HCT116 (cell line): Measurements from ENCODE around the gene TYR. TPM values are rescaled to one million over a fixed set of nuclear protein-coding genes. Genes with fewer than 3 reads are reported as not detected.

Experiments used
- ATAC-seq: fragments of 200-7000 bp; cut with Tn5 transposase; 2 replicates; pipeline ENCODE4 v1.9.1; 2020; ENCODE audit warnings: mild to moderate bottlenecking, moderate library complexity
- BruUV-seq: library from RNA; stranded (reverse); fragments of 400-500 nt; replicated peaks from 2 replicates; lab custom pipeline; 2021; lab: Mats Ljungman, UMichigan
- CTCF ChIA-PET: fragments of 300-600 bp; sonication (Branson Sonifier 250); formaldehyde crosslinking; loops from one replicate; lab custom pipeline; 2021; ENCODE audit warnings: antibody characterized with exemption; lab: Charles Lee
- POLR2A ChIA-PET: fragments of 300-600, 350-600 bp; sonication (Branson Sonifier 250); formaldehyde crosslinking; loops from one replicate; lab custom pipeline; 2021; ENCODE audit warnings: antibody characterized with exemption; lab: Charles Lee
- RAD21 ChIA-PET, 2 experiments: fragments of 300-600 bp; sonication (Branson Sonifier 250); formaldehyde crosslinking; loops; one replicate each; lab custom pipeline; 2023; ENCODE audit warnings: low total read pairs in 2 of 2; ENCODE audit not compliant: uncharacterized antibody in 2 of 2, unreplicated experiment in 2 of 2, low non-redundant PET in 1 of 2; lab: Charles Lee
- DNase-seq: peaks from one replicate; pipeline ENCODE4 v3.0.0-alpha.2; 2010; ENCODE audit warnings: low read depth, low spot score
- H2AFZ ChIP-seq: fragments of 200-600 bp; shearing (Covaris generic), sonication (generic); 2 replicates; pipeline ENCODE4 v1.6.1; 2017; ENCODE audit warnings: low read depth, mixed run types, mixed read lengths, antibody characterized with exemption, low read length; ENCODE audit not compliant: poor library complexity, severe bottlenecking
- H3K27ac ChIP-seq: 2 replicates; pipeline ENCODE4 v1.5.1; 2012; ENCODE audit warnings: low read depth, low read length
- H3K27me3 ChIP-seq: fragments of 200-600 bp; sonication (generic); 2 replicates; pipeline ENCODE4 v1.6.1; 2016; ENCODE audit warnings: mixed run types, low read length, mixed read lengths; ENCODE audit not compliant: insufficient read depth
- H3K36me3 ChIP-seq, 2 experiments: fragments of 200-500 bp in 1 of 2; fragments of 200-600 bp in 1 of 2; sonication (Bioruptor generic) in 1 of 2; sonication (generic) in 1 of 2; 2 replicates each; pipeline versions ENCODE4 v1.5.1 to v1.6.1; 2014 to 2016; ENCODE audit warnings: low read length in 2 of 2, inconsistent platforms in 1 of 2, mixed read lengths in 1 of 2, mixed run types in 1 of 2; ENCODE audit not compliant: insufficient read depth in 2 of 2, control insufficient read depth in 1 of 2
- H3K4me1 ChIP-seq, 2 experiments: fragments of 200-600 bp in 1 of 2; sonication (generic) in 1 of 2; 2 replicates each; pipeline versions ENCODE4 v1.5.1 to v1.6.1; 2012 to 2017; ENCODE audit warnings: low read length in 2 of 2, inconsistent platforms in 1 of 2, mild to moderate bottlenecking in 1 of 2, mixed read lengths in 1 of 2, mixed run types in 1 of 2, moderate library complexity in 1 of 2; ENCODE audit not compliant: insufficient read depth in 2 of 2, control insufficient read depth in 1 of 2
- H3K4me2 ChIP-seq: fragments of 200-600 bp; sonication (generic); 2 replicates; pipeline ENCODE4 v1.6.1; 2017; ENCODE audit warnings: mixed run types, low read length, mixed read lengths
- H3K4me3 ChIP-seq, 2 experiments: fragments of 200-600 bp in 1 of 2; sonication (generic) in 1 of 2; replicated peaks in 1 of 2; 2 replicates each; pipeline ENCODE4 v1.5.1; 2011 to 2016; ENCODE audit warnings: low read length in 2 of 2, control low read depth in 1 of 2, low read depth in 1 of 2, mild to moderate bottlenecking in 1 of 2, mixed read lengths in 1 of 2, mixed run types in 1 of 2
- H3K79me2 ChIP-seq: fragments of 200-600 bp; sonication (generic); 2 replicates; pipeline ENCODE4 v1.6.1; 2017; ENCODE audit warnings: mild to moderate bottlenecking, mixed run types, low read length, moderate library complexity, mixed read lengths; ENCODE audit not compliant: insufficient read depth
- H3K9ac ChIP-seq: fragments of 200-600 bp; sonication (generic); 2 replicates; pipeline ENCODE4 v1.6.1; 2016; ENCODE audit warnings: low read length, mixed read lengths
- H3K9me2 ChIP-seq: fragments of 200-600 bp; sonication (generic), shearing (Covaris generic); 2 replicates; pipeline ENCODE4 v1.6.1; 2017; ENCODE audit warnings: mixed run types, mild to moderate bottlenecking, moderate library complexity; ENCODE audit not compliant: insufficient read depth
- H3K9me3 ChIP-seq, 2 experiments: fragments of 200-500 bp in 1 of 2; fragments of 200-600 bp in 1 of 2; sonication (Bioruptor generic) in 1 of 2; sonication (generic) in 1 of 2; 2 replicates each; pipeline ENCODE4 v1.6.1; 2014 to 2017; ENCODE audit warnings: low read length in 2 of 2, mixed read lengths in 2 of 2, inconsistent platforms in 1 of 2, low read depth in 1 of 2, mild to moderate bottlenecking in 1 of 2, mixed run types in 1 of 2, moderate library complexity in 1 of 2; ENCODE audit not compliant: control insufficient read depth in 1 of 2, insufficient read depth in 1 of 2
- H4K20me1 ChIP-seq: fragments of 200-600 bp; sonication (generic), shearing (Covaris generic); 2 replicates; pipeline ENCODE4 v1.6.1; 2017; ENCODE audit warnings: mixed run types, mild to moderate bottlenecking, moderate library complexity; ENCODE audit not compliant: insufficient read depth
- CBX3 ChIP-seq: IDR thresholded peaks from 2 replicates; pipeline ENCODE4 v1.6.1; 2012; ENCODE audit warnings: low read depth
- CEBPB ChIP-seq: IDR thresholded peaks from 2 replicates; pipeline ENCODE4 v1.6.1; 2012; ENCODE audit warnings: low read depth
- ELF1 ChIP-seq: IDR thresholded peaks from 2 replicates; pipeline ENCODE4 v1.6.1; 2012; ENCODE audit warnings: low read depth, borderline replicate concordance
- EZH2 ChIP-seq: fragments of 200-600 bp; sonication (generic); IDR thresholded peaks from 2 replicates; pipeline ENCODE4 v1.6.1; 2017; ENCODE audit warnings: antibody characterized with exemption, mixed run types
- EZH2phosphoT487 ChIP-seq: fragments of 200-600 bp; IDR thresholded peaks from 2 replicates; pipeline ENCODE4 v1.6.1; 2018; ENCODE audit warnings: antibody characterized with exemption, borderline replicate concordance
- FOSL1 ChIP-seq: IDR thresholded peaks from 2 replicates; pipeline ENCODE4 v1.6.1; 2012; ENCODE audit warnings: low read depth
- JUND ChIP-seq: IDR thresholded peaks from 2 replicates; pipeline ENCODE4 v1.6.1; 2012
- POLR2A ChIP-seq: IDR thresholded peaks from 2 replicates; pipeline ENCODE4 v1.7.0; 2011; ENCODE audit warnings: borderline replicate concordance; ENCODE audit not compliant: insufficient read depth, insufficient read length; ENCODE audit errors: extremely low read depth
- RAD21 ChIP-seq: IDR thresholded peaks from 2 replicates; pipeline ENCODE4 v1.6.1; 2012; ENCODE audit warnings: low read depth, mild to moderate bottlenecking
- SIN3A ChIP-seq: IDR thresholded peaks from 2 replicates; pipeline ENCODE4 v1.6.1; 2012; ENCODE audit warnings: low read depth
- SP1 ChIP-seq: IDR thresholded peaks from 2 replicates; pipeline ENCODE4 v1.6.1; 2012; ENCODE audit warnings: low read depth
- TCF7L2 ChIP-seq: IDR thresholded peaks from 2 replicates; pipeline ENCODE4 v1.7.0; 2011; ENCODE audit warnings: borderline replicate concordance, inconsistent platforms; ENCODE audit not compliant: insufficient read depth, insufficient read length; ENCODE audit errors: extremely low read depth
- YY1 ChIP-seq: IDR thresholded peaks from 2 replicates; pipeline ENCODE4 v1.6.1; 2011; ENCODE audit warnings: low read length, low read depth, moderate library complexity, mild to moderate bottlenecking; ENCODE audit not compliant: insufficient replicate concordance; ENCODE audit errors: extremely low read depth
- ZFX ChIP-seq: fragments of 450-650 bp; IDR thresholded peaks from 2 replicates; pipeline ENCODE4 v1.6.1; 2017
- ZNF274 ChIP-seq: fragments of 200-500 bp; sonication (Bioruptor generic); IDR thresholded peaks from 2 replicates; pipeline ENCODE4 v1.6.1; 2014; ENCODE audit warnings: mild to moderate bottlenecking, low read depth, low read length, inconsistent platforms
- intact Hi-C: fragments of 100-400 bp; cut with micrococcal nuclease; formaldehyde crosslinking; loops from 2 replicates; pipeline ENCODE4 v1.10.0; 2022
- total RNA-seq: library from RNA; stranded (reverse); gene quantifications from one replicate; pipeline ENCODE4 v1.2.1, GENCODE V29; 2021; ENCODE audit not compliant: unreplicated experiment
- TF ChIP-seq, protein P1 (sequence below): IDR thresholded peaks from 2 replicates; pipeline ENCODE4 v1.6.1; 2012; ENCODE audit warnings: low read depth
- TF ChIP-seq, protein P2 (sequence below), 3 experiments: fragments of 200-600 bp in 1 of 3; sonication (generic) in 1 of 3; IDR thresholded peaks in 2 of 3; conservative IDR thresholded peaks in 1 of 3; 2 replicates each; pipeline ENCODE4 v1.5.1; 2012 to 2017; ENCODE audit warnings: low read depth in 2 of 3, low read length in 2 of 3, antibody characterized with exemption in 1 of 3, borderline replicate concordance in 1 of 3, control low read depth in 1 of 3, mild to moderate bottlenecking in 1 of 3, mixed read lengths in 1 of 3, mixed run types in 1 of 3, moderate library complexity in 1 of 3; ENCODE audit not compliant: insufficient read depth in 1 of 3
- TF ChIP-seq, protein P3 (sequence below): IDR thresholded peaks from 2 replicates; pipeline ENCODE4 v1.6.1; 2012

The TYR gene
- total RNA-seq, 1 experiment from 2014 or later = not detected

DNA sequence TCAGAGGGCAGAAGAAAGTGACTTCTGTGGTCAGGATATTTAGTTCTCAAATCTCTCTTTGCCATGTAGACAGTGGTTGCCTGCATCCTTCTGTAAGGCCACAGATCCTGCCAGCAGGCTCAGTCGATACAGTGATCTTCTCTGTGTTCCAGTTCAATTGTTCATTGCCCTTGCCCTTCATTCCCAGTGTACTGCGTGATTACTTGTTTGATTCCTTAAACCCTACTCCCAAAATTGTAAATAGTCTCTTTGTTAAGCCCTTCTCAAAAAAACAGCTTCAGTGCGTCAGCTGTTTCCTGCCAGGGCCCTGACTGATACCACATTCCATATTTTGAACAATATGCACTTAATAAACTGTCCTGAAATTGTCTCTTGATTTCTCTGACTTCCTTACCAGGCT, 9.3 kb upstream of the TYR start:
- H4K20me1 ChIP-seq = no peaks in the 10 kb centered on the region
- TF ChIP-seq SP1 (no peak), ELF1 (no peak), EZH2phosphoT487 (no peak), ZFX (no peak), JUND (no peak), YY1 (no peak), RAD21 (no peak), POLR2A (no peak), EZH2 (no peak), CEBPB (no peak), FOSL1 (no peak), TCF7L2 (no peak), CBX3 (no peak), ZNF274 (no peak), SIN3A (no peak)
- TF ChIP-seq, protein P1, sequence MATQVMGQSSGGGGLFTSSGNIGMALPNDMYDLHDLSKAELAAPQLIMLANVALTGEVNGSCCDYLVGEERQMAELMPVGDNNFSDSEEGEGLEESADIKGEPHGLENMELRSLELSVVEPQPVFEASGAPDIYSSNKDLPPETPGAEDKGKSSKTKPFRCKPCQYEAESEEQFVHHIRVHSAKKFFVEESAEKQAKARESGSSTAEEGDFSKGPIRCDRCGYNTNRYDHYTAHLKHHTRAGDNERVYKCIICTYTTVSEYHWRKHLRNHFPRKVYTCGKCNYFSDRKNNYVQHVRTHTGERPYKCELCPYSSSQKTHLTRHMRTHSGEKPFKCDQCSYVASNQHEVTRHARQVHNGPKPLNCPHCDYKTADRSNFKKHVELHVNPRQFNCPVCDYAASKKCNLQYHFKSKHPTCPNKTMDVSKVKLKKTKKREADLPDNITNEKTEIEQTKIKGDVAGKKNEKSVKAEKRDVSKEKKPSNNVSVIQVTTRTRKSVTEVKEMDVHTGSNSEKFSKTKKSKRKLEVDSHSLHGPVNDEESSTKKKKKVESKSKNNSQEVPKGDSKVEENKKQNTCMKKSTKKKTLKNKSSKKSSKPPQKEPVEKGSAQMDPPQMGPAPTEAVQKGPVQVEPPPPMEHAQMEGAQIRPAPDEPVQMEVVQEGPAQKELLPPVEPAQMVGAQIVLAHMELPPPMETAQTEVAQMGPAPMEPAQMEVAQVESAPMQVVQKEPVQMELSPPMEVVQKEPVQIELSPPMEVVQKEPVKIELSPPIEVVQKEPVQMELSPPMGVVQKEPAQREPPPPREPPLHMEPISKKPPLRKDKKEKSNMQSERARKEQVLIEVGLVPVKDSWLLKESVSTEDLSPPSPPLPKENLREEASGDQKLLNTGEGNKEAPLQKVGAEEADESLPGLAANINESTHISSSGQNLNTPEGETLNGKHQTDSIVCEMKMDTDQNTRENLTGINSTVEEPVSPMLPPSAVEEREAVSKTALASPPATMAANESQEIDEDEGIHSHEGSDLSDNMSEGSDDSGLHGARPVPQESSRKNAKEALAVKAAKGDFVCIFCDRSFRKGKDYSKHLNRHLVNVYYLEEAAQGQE = no peak
- TF ChIP-seq, protein P2, sequence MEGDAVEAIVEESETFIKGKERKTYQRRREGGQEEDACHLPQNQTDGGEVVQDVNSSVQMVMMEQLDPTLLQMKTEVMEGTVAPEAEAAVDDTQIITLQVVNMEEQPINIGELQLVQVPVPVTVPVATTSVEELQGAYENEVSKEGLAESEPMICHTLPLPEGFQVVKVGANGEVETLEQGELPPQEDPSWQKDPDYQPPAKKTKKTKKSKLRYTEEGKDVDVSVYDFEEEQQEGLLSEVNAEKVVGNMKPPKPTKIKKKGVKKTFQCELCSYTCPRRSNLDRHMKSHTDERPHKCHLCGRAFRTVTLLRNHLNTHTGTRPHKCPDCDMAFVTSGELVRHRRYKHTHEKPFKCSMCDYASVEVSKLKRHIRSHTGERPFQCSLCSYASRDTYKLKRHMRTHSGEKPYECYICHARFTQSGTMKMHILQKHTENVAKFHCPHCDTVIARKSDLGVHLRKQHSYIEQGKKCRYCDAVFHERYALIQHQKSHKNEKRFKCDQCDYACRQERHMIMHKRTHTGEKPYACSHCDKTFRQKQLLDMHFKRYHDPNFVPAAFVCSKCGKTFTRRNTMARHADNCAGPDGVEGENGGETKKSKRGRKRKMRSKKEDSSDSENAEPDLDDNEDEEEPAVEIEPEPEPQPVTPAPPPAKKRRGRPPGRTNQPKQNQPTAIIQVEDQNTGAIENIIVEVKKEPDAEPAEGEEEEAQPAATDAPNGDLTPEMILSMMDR (IDR thresholded peaks at IDR 0.05 in 2 of 3, conservative IDR thresholded peaks at IDR 0.05 in 1 of 3; ENCODE audit: borderline replicate concordance in 1 of 3, insufficient read depth in 1 of 3, low read depth in 2 of 3, low read length in 2 of 3) = no peak
- TF ChIP-seq, protein P3, sequence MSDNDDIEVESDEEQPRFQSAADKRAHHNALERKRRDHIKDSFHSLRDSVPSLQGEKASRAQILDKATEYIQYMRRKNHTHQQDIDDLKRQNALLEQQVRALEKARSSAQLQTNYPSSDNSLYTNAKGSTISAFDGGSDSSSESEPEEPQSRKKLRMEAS = no peak
- TF ChIP-seq, all 23 proteins: peak for 0
- Histone ChIP-seq H3K9me3 (no peaks in the 10 kb centered on the region), H2AFZ (no peak overlapping the region), H3K79me2 (no peaks in the 10 kb centered on the region), H3K4me2 (no peak overlapping the region), H3K9ac (no peak overlapping the region), H3K9me2 (no peaks in the 10 kb centered on the region), H3K27me3 (no peaks in the 10 kb centered on the region), H3K4me3 (no peak overlapping the region), H3K36me3 (no peaks in the 10 kb centered on the region), H3K27ac (no peak overlapping the region), H3K4me1 (no peaks in the 10 kb centered on the region)
- ChIA-PET CTCF (no interaction called here), POLR2A (no interaction called here), RAD21 (no interaction called here)
- DNase-seq (no peak), ATAC-seq (no peak)
- intact Hi-C loops = no loop called here
- no TSS peak for BruUV-seq
